ENCODE measurements around the gene OR12D1.
"Not testable (repeated sequence)": the region's sequence is repeated elsewhere in the genome, so short reads cannot be mapped to it uniquely, and the experiment has no call there.

OR12D1 gene

DNA sequence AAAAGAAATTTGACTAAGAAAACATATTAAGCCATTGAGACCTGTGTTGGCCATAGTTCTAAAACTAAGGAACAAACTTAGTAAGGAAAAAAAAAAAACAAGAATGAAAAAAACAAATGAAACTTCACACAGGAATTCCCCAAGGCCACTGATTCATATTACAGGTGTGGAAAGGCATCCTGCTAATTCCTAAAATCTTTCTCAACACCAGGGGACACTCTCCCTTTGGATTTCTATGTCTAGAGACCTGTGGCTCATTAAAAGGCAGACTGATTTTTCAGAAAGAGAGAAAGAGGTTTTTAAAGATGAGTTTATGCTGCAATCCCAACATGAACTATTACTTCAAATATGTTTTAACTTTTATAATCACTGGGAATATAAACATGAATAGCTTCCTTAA is at the start of gene OR12D1:
TSS of gene OR12D1 (plus strand) at position 341 of the 400 bp plus-strand sequence.
- no peak for DNase-seq

DNA sequence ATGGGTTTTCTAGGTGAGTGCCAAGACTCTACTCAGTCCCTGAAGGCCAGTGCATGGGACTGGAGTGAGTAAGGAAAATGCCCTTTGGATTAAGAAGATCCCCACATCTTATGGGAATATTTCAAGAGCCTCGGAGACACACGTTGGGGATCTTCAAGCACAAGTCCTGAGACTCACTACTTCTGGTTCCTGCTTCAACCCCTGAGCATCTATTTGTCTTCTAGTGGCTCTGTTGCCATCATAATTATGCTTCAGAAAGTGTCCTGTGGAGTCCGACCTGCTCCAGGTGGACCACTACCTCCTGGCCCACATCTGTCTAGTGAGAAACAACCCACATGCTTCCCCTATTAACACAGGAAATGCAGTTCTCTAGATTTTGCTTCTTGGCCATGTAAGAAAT is 46.0 kb upstream of the OR12D1 start, which contains the start of gene OR5V1:
TSS of gene OR5V1 (minus strand) at position 101 of the 400 bp plus-strand sequence. CDS start 12,670 bp downstream, outside the sequence.
- DNase-seq = no peak

DNA sequence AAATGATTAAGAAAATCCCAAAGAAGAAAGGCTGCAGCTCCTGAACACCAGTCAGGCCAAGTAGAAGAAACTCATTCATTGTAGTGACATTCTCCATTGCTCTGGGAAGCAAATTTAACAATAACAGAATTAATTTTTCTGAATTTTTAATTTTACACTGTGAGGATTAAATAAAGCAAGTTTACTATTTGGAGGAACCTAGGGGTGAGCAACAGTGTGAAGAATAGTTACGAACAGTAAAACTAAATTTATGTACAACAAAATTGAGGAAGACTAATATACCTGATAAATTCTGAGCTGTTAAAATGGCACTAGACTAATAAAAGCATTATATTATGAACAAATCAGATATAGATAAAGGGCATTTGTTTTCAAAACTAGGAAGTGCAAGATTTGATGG is 39.5 kb upstream of the OR12D1 start, which contains the start of gene OR12D3:
TSS of gene OR12D3 (minus strand) at position 101 of the 400 bp plus-strand sequence. CDS start at position 97, 4 bp downstream.
- no peak for DNase-seq

DNA sequence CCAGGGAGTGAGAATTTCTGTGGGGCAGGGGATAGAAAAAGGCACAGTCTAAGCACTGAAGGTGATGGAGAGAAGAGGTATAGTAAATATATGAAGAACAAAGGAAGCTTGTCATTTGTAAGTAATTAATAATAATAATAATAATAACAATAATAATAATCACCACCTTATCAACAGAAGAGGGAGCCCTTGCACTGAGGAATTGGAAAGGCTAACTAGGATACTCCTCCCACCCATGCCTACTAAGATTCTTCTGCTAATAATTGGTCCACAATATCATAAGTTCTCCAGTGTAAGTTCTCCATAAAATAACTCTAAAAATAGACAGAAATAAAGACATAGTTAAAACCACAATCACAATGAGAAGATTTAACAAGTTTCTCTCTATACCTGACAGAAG is 38.7 kb upstream of the OR12D1 start:
- peak; percentile 8 for DNase-seq

DNA sequence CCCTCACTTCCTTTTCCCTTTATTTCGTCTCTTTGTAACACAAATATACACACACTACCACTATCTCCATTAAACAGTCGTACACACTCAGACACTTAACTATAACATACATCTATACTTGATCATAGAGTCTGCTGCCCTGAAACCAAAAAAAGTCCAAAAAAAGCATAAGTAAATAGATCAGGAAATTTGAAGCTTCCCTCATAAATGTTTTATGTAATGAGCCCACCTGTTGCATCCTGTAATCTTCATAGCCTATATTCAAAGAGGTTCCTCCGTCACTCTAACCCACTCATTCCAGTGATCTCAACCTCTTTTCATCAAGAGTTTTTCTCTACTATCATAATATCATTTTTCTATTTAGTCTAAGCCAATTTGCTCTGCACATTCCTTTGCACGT is 26.2 kb upstream of the OR12D1 start:
- DNase-seq = no peak

DNA sequence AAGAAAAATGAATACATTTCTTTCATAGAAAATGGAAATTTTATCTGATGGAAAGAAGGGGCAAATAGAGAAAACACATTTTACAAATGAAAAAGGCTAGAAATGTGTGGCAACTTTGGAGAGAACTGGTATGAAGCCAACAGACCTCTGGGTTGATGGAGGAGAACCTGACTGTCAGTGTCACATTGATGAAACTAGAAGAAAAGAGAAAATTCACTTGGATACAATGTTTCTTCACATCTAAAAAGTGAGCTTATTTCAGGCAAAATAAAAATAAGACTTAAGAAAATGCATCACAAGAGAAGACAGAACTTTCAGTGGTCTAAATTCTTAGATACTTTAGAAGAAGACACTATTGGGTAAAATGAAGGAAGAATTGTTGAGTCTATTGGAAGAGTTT is 19.4 kb upstream of the OR12D1 start, which contains the start of gene OR12D2:
TSS of gene OR12D2 (plus strand) at position 301 of the 400 bp plus-strand sequence. CDS start 1,069 bp downstream, outside the sequence.
- no peak for DNase-seq

DNA sequence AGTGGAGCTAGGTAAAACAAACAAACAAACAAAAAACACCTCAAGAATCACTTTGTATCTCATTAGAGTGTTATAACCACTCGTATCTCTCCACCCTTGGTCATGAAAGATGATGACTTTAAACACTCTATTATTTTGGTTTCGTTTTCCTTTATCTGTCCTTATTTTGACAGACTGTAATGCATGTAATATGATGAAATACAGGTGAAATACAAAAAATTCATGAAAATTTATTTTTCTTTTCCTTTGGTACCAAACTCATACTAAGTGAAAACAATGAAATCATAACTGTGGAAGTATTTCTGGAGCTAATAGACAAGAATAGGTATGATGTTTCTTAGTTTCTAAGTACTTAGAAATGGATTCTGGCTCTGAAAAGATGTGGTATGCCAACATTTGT is 15.2 kb upstream of the OR12D1 start:
- DNase-seq = no peak

DNA sequence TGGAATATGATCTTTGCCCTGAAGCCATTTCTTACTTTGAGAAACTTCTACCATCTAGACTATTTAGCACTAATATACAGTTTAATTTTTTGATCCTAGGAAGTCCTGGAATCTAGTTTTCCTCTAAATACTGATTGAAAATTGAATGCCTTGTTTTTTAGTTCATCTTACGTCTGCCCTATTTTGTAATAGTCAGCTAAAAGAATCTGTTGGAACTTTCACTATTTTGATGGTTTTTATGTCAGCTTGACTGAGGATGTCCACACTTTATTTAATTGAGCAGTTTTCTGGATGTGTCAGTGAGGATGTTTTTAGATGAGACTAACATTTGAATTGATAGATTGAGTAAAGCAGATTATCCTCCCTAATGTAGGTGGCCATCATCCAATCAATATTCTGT is 10.9 kb upstream of the OR12D1 start:
- DNase-seq = no peak

DNA sequence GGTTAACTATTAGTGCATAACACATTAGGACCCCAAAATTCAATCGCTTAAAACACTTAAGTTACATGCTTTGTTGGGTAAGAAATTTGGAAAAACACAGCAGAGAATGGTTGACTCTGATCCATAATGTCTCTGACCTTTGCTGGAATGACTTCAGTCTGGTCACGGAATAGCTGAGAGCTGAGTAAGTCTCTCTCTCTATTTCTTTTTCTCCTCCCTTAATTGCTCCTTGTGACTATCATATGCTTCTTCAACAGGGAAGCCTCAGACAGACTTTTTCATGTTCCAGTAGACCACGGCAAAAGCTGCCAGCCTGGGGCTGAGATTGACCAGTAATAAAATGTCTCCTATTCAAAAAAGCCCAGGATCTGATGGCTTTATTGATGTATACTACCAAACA is 4.8 kb downstream of the OR12D1 start:
- no peak for DNase-seq

DNA sequence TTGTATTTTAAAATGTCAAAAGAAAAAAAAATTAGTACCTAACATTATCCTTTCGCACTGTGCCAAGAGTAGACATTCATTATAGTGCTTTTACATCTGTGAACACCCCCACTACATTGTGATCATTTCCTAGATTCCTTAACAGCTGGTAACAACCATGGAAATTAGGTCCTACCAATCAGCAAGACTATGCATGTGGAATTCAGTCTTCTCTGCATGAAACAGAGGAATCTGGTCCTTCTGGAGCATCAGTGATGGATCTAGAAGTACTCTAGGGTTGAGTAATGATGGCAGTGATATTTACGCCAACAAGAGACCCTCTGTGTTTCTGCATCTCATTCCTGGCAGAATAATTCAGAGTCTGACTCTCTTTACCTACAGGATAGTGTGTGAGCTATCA is 9.4 kb downstream of the OR12D1 start:
- DNase-seq = no peak

DNA sequence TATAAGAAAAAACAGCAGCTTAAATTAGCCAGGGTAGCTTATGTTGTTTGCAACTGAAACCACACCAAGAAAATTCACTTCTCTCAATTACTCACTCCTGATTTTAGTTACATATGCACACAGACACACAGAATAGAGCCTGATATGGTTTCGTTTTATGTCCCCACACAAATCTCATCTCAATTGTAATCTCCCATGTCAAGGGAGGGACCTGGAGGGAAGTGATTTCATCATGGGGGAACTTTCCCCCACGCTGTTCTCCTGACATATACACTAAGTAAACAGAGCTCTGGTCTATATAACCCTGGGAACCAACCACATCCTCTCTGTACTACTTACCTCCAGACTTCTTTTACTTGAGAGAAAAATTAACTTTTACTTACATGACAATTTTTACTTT is 9.8 kb downstream of the OR12D1 start:
- DNase-seq = no peak

DNA sequence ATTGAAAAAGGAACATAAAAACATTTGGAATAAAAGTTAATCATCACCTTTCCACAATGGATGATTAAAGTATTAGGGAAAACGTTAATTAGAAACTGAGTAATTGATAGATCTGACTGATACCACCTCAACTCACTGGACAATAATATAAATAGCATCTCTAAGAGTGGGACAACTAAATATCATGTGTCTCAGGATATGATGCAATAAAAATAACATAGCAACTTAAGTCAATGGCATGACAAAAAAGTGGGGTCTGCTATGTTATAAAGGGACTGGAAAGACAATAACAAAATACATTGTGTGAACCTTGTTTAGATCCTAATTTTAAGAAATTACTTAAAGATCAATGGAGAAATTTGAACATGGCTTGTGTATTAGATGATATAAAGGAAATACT is 10.3 kb downstream of the OR12D1 start:
- no peak for DNase-seq

DNA sequence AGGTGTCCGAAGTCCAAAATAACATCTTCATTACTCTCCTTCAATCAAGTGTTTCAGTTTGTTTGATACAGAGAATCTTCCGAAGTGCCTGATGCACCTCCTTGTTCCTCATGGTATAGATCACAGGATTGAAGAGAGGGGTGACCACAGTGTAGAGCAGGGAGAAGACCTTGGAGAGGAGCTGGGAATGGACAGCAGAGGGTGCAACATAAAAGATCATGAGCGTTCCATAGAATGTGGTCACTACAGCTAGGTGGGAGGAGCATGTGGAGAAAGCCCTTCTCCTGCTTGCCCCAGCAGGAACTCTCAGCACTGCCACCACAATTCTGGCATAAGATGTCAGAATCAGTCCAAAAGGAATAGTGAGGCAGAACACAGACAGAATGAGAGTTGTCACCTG is 11.9 kb downstream of the OR12D1 start:
- DNase-seq = no peak

DNA sequence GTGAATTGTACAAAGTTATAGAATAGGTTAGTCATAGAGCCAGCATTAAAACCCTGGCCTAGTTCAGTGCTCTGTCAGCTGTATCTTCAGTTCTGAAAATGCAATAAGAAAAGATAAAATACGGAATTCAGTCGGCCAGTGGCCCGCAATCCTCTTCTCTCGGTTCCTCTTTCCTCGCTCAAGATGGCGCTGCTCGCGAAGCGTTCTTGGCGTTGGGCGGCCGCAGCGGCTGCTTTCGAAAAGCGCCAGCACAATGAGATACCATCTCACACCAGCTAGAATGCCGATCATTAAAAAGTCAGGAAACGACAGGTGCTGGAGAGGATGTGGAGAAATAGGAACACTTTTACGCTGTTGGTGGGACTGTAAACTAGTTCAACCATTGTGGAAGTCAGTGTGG is 22.0 kb downstream of the OR12D1 start:
- not testable (repeated sequence) for DNase-seq

DNA sequence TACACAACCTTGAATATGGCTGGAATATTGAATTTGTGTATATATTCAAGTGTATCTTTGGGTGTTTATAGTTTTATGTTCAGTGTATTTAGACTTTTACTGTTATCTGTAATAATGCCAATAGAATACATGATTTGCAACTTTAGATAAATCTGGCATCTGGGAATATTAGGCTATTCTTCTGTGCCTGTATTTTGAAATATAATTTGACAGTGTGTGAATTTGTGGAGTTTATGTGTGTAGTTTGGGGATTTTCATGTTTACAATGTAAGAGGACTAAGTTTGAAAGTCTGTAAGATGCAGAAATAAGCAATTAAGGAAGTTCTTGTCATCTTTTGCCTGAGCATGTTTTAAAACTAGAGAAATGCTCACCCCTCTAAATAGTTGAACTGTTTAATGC is 24.3 kb downstream of the OR12D1 start, which contains the start of gene OR10C1:
TSS of gene OR10C1 (plus strand) at position 301 of the 400 bp plus-strand sequence. CDS start 710 bp downstream, outside the sequence.
- no peak for DNase-seq

DNA sequence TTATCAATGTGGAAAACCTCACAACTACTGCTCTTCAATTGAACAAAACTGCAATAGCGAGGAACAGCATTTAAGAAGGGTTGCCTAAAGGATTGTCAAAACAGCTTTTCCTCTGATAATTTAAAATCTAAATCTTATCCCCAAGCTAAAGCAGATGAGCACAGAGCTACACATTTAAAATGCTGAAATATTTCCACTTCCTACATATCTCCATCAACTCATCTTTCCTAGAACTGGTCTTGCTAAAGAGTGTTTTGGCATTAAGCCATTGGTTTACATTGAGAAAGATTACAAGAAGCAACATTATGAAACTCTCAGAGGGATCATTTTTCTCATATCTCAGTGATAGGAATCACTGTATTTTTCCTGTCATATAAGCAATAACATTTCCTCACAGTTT is 28.0 kb downstream of the OR12D1 start:
- no peak for DNase-seq

DNA sequence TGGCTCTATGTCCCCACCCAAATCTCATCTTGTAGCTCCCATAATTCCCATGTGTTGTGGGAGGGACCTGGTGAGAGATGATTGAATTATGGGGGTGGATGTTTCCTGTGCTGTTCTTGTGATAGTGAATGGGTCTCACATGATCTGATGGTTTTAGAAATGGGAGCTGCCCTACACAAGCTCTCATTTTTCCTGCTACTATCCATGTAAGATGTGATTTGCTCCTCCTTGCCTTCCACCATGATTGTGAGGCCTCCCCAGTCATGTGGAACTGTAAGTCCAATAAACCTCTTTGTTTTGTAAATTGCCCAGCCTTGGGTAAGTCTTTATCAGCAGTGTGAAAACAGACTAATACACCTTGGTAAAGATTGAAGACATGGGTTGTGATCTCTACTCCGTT is 29.3 kb downstream of the OR12D1 start:
- DNase-seq = not testable (repeated sequence)

DNA sequence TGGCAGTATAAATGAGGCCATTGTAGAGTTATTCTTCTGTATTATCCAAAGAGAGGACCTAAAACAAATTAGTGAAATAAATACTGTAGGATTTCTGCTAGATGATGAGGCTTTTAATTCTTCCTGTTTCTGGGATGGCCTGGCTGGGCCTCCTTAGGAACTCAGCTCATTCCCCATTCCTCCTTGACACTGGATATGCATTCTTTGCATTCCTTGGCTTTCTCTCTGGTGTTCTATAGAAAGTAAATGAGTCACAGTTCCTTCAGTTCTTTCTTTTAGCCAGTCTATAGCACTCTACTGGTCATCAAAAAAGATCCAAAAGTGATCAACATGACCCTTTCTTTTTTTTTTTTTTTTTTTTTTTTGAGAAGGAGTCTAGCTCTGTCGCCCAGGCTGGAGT is 32.9 kb downstream of the OR12D1 start:
- no peak for DNase-seq

DNA sequence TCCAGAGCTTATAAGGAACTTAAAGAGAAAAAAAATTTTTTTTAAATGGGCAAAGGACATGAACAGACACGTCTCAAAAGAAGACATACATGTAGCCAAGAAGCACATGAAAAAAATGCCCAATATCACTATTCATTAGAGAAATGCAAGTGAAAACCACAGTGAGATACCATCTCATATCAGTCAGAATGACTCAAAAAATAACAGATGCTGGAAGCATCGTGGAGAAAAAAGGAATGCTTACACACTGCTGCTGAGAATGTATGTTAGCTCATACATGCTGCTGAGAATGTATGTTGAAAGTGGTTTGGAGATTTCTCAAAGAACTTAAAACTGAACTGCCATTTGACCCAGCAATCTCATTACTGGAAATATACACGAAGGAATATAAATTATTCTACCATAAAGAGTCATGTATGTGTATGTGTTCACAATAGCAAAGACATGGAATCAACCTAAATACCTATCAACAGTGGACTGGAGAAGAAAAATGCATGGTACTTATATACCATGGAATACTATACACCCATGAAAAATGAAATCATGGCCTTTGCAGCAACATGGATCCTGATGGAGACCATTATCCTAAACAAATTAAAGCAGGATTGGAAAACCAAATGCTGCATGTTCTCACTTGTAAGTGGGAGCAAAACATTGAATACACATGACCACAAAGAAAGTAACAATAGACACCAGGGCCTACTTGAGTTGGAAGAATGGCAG is 36.9 kb downstream of the OR12D1 start:
- no peak for DNase-seq

DNA sequence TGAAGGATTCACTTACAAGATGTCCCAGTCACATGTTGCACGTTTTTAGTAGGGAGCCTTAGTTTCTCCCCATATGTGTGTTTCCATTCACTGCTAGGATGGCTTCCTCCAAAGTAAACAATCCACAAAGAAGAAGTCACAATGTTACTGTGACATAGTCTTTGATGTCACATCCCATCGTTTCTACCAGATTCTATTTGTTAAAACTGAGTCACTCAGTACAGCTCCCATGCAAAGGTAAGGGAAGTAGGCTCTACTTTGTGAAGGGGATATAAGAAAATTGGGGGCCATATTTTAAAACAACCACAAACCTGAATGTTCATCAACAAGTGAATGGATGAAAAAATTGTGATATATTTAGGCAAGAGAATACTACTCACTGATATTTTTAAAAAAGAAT is 42.2 kb downstream of the OR12D1 start, which contains the start of the genes OR11A1 and OR2H1:
TSS of gene OR11A1 (minus strand) at position 101 of the 400 bp plus-strand sequence. CDS start 29,430 bp downstream, outside the sequence.
TSS of gene OR2H1 (plus strand) at position 185 of the 400 bp plus-strand sequence. CDS start 4,615 bp downstream, outside the sequence.
- no peak for DNase-seq

DNA sequence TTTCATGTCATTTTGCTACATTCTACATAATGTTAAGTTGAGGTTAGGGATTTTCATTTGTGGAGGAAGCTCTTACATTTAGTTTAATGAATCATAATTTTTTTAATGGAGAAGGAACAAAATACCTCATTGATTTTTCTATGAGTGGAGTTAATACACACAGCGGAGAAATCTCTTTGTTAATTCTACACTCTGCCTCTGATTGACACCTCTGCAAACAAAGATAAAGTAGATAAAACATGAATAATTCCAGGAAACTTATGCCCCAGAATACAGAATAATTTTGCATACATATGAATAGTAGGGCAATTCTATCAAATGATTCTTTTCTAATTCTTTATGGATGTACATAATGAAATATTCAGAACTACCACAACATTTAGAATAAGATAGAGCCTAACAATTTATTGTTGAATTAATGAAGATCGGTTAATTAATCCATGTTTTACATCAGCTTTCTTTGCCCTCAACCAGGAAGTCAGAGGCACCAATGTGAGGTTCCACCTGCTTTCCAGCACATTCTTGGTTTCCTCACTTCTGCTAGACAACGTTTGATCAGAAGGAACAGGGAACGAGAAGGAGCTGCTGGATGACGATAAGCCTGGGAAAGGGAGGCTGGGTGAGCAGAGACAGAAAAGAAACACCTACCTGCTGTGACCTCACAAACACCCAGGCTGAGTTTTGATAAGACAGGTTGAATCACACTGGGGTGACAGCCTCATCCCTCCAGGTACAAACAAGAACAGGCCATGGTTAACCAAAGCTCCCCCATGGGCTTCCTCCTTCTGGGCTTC is 46.5 kb downstream of the OR12D1 start:
- DNase-seq = no peak

DNA sequence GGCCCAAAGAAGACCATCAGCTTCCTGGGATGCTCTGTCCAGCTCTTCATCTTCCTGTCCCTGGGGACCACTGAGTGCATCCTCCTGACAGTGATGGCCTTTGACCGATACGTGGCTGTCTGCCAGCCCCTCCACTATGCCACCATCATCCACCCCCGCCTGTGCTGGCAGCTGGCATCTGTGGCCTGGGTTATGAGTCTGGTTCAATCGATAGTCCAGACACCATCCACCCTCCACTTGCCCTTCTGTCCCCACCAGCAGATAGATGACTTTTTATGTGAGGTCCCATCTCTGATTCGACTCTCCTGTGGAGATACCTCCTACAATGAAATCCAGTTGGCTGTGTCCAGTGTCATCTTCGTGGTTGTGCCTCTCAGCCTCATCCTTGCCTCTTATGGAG is 47.3 kb downstream of the OR12D1 start:
- no peak for DNase-seq

DNA sequence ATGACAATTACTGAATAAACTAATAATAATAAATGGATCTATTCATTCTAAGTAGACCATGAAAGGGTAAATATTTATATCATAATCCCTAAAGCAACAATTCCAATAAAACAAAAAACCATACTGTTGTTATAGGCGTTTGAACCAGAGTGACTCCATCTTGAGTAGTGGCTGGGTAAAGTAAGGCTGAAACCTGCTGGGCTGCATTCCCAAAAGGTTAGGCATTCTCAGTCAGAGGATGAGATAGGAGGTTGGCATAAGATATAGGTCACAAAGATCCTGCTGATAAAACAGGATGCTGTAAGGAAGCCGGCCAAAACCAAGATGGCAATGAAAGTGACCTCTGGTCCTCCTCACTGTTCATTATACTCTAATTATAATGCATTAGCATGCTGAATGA is 50.6 kb downstream of the OR12D1 start:
- DNase-seq = no peak

DNA sequence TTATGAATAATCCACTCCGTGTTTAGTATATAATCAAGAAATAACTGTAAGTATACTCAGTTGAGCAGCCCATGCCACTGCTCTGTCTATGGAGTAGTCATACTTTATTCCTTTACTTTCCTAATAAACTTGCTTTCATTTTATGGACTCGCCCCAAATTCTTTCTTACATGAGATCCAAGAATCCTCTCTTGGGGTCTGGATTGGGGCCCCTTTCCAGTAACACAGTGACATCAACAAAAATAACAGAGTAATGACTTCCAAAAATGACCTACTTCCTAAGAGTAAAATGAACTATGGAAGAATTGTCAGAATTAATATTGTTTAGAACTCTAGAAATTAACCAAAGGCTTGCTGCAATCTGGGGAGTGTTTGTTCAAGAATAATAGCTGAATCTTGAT is 51.1 kb downstream of the OR12D1 start:
- no peak for DNase-seq

Measured in inflammatory macrophage treated with lipopolysaccharide for 4 hours (primary cell).